Prostate gland (tissue), 2 donors: ENCODE measurements around the gene CLEC18A.

Source experiments
- POLR2A ChIP-seq: fragments of 450-650 bp; IDR thresholded peaks from one replicate; pipeline ENCODE4 v1.6.1; 2016; ENCODE audit warnings: antibody characterized with exemption, mild to moderate bottlenecking
- POLR2AphosphoS5 ChIP-seq: sonication (generic); formaldehyde crosslinking; IDR thresholded peaks from one replicate; pipeline ENCODE4 v1.6.1; 2017; ENCODE audit warnings: antibody characterized with exemption
- TF ChIP-seq, protein P1 (sequence below), 4 experiments: fragments of 200-600 bp in 2 of 4; fragments of 450-650 bp in 2 of 4; sonication (generic) in 2 of 4; IDR thresholded peaks; 1 replicate in 3 of 4; 2 replicates in 1 of 4; pipeline ENCODE4 v1.5.1; 2016 to 2019; ENCODE audit warnings: antibody characterized with exemption in 4 of 4, mild to moderate bottlenecking in 2 of 4, moderate library complexity in 2 of 4

DNA sequence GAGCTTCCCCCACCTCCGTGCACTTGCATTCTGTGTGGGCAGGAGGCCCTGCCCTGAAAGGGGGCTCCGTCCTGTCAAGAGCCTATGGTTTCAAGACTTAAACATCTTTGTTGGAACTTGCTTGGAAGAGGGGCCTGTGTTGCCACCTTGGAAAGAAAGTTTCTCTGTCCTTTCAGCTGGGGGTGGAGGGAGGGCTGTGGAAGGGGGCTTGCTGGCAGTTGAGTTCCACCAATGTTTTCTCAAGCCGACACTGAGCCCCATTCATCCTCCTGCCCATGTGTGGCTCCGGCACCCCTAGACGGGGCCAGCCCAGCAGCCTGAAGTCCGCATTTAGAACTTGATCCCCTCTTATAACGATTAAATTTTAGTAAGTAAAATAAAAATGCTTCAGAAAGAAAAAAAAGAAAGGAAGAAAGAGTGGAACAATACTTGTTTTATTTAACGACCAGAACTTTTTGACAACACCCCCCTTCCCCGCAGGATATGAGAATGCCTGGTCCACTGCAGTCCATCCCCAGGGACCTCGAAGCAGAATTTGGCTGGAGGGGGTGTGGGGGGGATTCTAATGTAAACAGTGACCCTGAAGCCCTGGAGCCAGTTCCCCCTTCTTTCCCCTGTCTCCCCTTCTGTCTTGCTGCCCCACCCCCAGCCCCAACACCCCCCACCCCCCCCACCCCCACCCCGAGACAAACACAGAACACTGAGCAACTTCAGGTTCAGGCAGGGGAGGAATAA lies 26.9 kb upstream of the CLEC18A start:
- TF ChIP-seq, protein P1, sequence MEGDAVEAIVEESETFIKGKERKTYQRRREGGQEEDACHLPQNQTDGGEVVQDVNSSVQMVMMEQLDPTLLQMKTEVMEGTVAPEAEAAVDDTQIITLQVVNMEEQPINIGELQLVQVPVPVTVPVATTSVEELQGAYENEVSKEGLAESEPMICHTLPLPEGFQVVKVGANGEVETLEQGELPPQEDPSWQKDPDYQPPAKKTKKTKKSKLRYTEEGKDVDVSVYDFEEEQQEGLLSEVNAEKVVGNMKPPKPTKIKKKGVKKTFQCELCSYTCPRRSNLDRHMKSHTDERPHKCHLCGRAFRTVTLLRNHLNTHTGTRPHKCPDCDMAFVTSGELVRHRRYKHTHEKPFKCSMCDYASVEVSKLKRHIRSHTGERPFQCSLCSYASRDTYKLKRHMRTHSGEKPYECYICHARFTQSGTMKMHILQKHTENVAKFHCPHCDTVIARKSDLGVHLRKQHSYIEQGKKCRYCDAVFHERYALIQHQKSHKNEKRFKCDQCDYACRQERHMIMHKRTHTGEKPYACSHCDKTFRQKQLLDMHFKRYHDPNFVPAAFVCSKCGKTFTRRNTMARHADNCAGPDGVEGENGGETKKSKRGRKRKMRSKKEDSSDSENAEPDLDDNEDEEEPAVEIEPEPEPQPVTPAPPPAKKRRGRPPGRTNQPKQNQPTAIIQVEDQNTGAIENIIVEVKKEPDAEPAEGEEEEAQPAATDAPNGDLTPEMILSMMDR (IDR thresholded peaks at IDR 0.05): no peak
- TF ChIP-seq POLR2AphosphoS5 (no peak), POLR2A (no peak)
